GM12872 (cell line): Measurements from ENCODE around the gene ZC3HAV1.

Source experiments
- TF ChIP-seq, protein P1 (sequence below): IDR thresholded peaks from 3 replicates; pipeline ENCODE4 v1.5.1; 2011; ENCODE audit warnings: low read depth, mild to moderate bottlenecking, low read length, moderate library complexity; ENCODE audit not compliant: insufficient read depth

Gene ZC3HAV1

DNA sequence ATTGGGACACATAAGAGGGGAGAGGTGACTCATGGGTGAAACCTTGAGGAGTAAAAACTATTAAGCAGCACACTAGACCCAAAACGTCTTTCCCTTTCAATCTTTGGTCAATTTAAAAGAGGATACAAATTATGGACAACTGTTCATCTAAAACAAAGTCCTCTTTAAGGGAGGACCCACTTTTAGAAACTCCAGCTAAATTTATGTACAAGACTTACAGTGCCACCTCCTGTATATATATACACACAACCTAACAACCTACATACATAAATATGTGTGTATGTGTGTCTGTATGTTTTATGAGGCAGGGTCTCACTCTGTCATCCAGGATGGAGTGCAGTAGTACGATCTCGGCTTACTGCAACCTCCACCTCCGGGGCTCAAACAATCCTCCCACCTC, 18.1 kb upstream of the ZC3HAV1 start:
- TF ChIP-seq, protein P1, sequence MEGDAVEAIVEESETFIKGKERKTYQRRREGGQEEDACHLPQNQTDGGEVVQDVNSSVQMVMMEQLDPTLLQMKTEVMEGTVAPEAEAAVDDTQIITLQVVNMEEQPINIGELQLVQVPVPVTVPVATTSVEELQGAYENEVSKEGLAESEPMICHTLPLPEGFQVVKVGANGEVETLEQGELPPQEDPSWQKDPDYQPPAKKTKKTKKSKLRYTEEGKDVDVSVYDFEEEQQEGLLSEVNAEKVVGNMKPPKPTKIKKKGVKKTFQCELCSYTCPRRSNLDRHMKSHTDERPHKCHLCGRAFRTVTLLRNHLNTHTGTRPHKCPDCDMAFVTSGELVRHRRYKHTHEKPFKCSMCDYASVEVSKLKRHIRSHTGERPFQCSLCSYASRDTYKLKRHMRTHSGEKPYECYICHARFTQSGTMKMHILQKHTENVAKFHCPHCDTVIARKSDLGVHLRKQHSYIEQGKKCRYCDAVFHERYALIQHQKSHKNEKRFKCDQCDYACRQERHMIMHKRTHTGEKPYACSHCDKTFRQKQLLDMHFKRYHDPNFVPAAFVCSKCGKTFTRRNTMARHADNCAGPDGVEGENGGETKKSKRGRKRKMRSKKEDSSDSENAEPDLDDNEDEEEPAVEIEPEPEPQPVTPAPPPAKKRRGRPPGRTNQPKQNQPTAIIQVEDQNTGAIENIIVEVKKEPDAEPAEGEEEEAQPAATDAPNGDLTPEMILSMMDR: no peak

DNA sequence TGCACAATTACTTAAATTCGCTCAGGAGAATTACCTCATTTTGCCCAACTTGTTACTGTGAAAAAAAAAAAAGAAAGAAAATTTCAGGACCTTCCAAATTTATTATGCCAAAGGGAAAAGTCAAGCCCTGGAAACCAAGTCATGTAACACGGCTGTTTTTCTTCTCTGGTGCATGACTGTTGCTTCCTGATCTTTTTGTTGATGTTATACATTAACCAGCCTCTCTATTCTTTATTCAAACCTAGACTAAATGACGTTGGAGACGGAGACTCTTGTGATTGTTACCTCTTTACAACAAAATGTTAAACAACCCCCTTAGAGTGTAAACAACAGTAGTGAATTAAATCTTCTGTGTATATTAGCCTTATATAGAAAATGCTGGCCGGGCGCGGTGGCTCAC, 16.1 kb upstream of the ZC3HAV1 start:
- TF ChIP-seq, protein P1: no peak

DNA sequence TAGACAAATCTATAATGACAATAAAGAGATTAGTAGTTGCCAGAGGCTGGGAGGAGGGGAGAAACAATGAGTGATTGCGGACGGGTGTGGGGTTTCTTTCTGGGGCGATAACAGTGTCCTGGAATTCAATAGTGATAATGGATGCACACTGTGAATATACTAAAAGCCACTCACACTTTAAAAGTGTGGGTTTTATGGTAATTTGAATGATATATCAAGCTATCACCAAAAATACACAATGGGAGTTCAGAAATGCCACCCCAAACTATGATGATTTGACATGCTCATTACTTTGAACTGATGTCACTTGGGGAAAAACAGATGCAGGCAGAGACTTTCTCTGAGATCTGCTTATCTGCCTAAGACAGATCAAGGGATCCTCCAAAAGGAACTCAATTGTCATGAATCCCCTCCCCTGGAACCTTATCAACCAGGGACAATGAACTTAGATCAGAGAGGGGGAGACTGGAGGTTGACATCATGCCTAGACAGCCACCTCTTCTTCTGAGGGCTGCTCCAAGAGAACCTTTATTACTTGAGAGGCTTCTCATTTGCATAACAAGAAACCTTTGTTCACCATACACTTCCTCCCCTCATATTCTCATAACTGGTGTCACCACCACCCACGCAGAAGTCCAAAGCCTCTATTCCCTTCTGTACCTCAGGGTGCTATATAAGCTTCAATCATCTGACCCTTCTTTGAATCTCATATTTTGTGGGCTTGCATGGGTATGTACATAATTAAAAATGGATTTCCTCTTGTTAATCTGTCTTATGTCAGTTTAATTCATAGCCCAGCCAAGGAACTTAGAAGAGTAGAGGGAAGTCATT, 14.8 kb upstream of the ZC3HAV1 start:
- TF ChIP-seq, protein P1: no peak

DNA sequence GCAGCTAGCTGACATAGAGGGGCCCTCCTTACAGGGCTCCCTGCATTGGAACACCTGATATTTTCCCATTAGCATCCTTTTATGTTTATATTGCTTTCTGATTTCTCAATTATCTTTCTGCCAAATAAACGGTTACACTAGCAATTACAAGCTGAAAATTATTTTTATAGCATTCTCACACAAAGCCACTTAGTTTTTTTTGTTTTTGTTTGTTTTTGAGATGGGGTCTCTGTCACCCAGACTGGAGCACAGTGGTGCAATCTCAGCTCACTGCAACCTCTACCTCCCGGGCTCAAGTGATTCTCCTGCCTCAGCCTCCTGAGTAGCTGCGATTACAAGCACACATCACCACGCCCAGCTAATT, 9.9 kb upstream of the ZC3HAV1 start:
- TF ChIP-seq, protein P1: no peak

DNA sequence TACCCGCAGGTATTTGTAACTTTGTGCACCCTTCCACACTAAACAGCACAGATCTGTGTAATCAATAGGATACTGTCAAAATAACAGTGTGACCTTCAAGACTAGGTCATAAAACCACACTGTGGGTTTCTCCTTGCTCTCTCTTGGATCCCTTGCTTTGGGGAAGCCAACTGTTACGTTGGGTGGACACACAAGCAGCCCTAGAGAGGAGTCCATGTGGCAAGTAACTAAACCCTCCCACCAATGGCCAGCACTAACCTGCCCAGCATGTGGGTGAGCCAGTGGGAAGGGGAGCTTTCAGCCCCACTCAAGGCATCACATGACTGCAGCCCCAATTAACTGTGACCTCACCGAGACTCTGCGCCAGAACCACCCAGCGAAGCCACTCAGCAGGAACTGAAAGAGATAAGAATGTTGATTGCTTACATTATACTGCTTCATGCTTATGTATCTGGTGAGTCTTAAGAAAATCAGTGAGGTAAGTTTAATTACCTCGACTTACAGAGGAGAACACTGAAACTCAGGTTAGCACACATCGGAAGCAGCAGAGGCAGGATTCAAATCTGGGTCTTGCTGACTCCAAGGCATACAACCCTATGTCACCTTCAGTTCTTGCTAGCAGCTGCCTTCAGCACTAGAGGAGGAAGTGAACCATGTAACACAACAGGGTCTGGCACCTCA, 9.4 kb upstream of the ZC3HAV1 start:
- TF ChIP-seq, protein P1: no peak

DNA sequence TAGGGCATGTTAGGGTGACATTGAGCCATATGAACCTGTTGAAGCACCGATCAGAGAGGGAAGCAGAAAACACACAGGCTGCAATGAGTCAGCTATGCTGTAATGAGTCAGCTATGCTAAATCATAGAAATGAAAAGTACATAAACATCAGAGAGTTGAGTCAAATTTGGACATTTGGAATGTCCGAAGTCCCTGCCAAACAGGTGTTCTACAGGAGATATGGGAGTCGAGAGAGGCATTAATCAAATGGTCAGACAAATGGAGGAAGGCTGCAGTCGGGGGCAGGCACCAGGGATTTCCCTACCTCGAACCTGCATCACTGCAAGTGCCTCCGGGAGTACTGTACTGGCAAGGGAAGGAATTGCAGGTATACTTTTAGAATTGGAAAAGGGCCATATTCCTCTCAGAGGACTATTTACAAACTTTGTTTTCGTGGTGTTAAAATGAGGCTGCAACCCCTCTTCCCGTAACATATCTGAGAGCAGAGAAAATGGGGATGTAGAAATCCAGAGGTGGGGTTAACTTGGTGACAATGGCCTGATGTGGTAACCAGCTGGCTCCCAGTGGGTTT, 8.8 kb upstream of the ZC3HAV1 start:
- TF ChIP-seq, protein P1: peak; percentile 29; the same call in 1 of the 3 replicates

DNA sequence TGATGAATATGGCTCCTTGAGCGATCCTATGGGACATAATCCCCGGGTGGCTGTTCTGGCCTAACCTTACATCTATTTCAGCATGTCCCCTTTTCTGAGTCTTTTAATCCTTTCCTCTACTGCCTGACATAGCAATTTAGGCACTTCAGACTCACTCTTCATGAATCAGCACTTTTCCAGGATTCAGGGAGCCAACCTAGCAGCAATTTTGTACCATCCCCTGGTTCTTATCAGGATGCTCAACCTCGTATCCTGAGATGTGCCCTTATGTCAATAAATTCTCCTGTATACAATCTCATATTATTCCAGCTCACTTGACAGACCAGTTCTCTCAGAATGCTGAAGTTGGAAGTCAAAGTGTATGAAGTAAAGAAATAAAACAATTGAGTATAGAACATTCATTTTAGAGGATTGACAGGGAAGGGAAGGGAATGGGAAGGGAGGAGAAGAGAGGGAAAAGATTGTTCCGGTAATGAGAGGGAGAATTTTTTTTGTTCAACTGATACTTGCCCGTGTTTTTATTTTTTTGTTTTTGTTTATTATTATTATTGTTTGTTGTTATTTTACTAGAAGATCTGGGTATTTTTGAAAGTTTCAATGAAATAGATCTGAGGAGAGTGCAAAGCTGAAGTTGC, 8.2 kb upstream of the ZC3HAV1 start:
- TF ChIP-seq, protein P1: no peak
